WERI-Rb-1 (cell line): Measurements from ENCODE around the gene HBZ.

Experiments used
- DNase-seq: peaks from one replicate; pipeline ENCODE4 v3.0.0-alpha.2; 2020
- H3K27ac ChIP-seq: fragments of 250-450 bp; sonication (Bioruptor Pico); 2 replicates; pipeline ENCODE4 v1.5.1; 2020; ENCODE audit warnings: mild to moderate bottlenecking, moderate library complexity
- H3K27me3 ChIP-seq: fragments of 250-450 bp; sonication (Bioruptor Pico); 2 replicates; pipeline ENCODE4 v1.5.1; 2021; ENCODE audit warnings: mild to moderate bottlenecking, low read depth, moderate library complexity; ENCODE audit not compliant: insufficient read depth, severe bottlenecking
- H3K36me3 ChIP-seq: fragments of 250-450 bp; sonication (Bioruptor Pico); 2 replicates; pipeline ENCODE4 v1.5.1; 2020; ENCODE audit warnings: mild to moderate bottlenecking, moderate library complexity
- H3K4me3 ChIP-seq: 2 replicates; pipeline ENCODE4 v1.5.1; 2011; ENCODE audit warnings: low read depth, mild to moderate bottlenecking, control low read depth, low read length
- H3K9me3 ChIP-seq: fragments of 250-450 bp; sonication (Bioruptor Pico); 2 replicates; pipeline ENCODE4 v1.5.1; 2021; ENCODE audit warnings: mild to moderate bottlenecking, moderate library complexity; ENCODE audit not compliant: severe bottlenecking
- TF ChIP-seq, protein P1 (sequence below): IDR thresholded peaks from 2 replicates; pipeline ENCODE4 v1.5.1; 2011; ENCODE audit warnings: low read depth, mild to moderate bottlenecking, control low read depth, inconsistent platforms, low read length

The HBZ gene

GRCh38 chr16:112153-112840 is 40.1 kb upstream of the HBZ start:
- Histone ChIP-seq H3K9me3 (no peaks in the 10 kb centered on the region), H3K36me3 (peaks cover 30% of the 10 kb centered on the region), H3K27me3 (no peaks in the 10 kb centered on the region), H3K27ac (no peak overlapping the region), H3K4me3 (no peak overlapping the region)
- no peak for DNase-seq
- TF ChIP-seq, protein P1, sequence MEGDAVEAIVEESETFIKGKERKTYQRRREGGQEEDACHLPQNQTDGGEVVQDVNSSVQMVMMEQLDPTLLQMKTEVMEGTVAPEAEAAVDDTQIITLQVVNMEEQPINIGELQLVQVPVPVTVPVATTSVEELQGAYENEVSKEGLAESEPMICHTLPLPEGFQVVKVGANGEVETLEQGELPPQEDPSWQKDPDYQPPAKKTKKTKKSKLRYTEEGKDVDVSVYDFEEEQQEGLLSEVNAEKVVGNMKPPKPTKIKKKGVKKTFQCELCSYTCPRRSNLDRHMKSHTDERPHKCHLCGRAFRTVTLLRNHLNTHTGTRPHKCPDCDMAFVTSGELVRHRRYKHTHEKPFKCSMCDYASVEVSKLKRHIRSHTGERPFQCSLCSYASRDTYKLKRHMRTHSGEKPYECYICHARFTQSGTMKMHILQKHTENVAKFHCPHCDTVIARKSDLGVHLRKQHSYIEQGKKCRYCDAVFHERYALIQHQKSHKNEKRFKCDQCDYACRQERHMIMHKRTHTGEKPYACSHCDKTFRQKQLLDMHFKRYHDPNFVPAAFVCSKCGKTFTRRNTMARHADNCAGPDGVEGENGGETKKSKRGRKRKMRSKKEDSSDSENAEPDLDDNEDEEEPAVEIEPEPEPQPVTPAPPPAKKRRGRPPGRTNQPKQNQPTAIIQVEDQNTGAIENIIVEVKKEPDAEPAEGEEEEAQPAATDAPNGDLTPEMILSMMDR: no peak

DNA sequence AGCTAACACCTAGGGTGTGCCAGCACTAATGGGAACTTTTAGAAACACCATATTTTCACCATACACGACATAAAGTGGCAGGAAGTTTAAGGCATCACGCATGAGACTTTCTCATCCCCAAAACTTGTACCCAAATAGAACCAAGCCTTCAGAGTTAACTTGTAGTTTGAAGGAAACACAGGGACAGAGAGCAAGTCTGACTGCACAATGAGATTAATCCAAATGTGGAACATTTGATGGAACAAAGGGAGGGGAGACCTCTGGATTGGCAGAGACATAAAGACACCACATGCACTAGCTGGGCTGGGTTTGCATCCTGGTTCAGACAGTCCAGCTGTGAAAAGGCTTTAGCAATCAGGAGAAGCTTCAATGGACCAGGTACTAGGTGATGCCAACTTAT is 38.1 kb upstream of the HBZ start:
- DNase-seq: no peak
- TF ChIP-seq, protein P1: no peak
- H3K36me3 ChIP-seq: peaks cover 32% of the 10 kb centered on the region
- H3K27ac ChIP-seq: no peak overlapping the region
- H3K27me3 ChIP-seq: no peaks in the 10 kb centered on the region
- H3K9me3 ChIP-seq: no peaks in the 10 kb centered on the region
- no peak overlapping the region for H3K4me3 ChIP-seq

- Histone ChIP-seq H3K4me3 (no peak overlapping the region), H3K36me3 (peaks cover 18% of the 10 kb centered on the region)
- TF ChIP-seq, protein P1: no peak
These were observed 36.4 kb upstream of the HBZ start for GRCh38 chr16:116015-116414.

GRCh38 chr16:117379-118365 is 34.8 kb upstream of the HBZ start:
- Histone ChIP-seq H3K4me3 (no peak overlapping the region), H3K27ac (no peak overlapping the region), H3K36me3 (peaks cover 10% of the 10 kb centered on the region), H3K27me3 (no peaks in the 10 kb centered on the region), H3K9me3 (no peaks in the 10 kb centered on the region)
- TF ChIP-seq, protein P1: peak; percentile 89
- peak; percentile 75 for DNase-seq

More at GRCh38 chr16:116015-116414, 36.4 kb upstream of the HBZ start:
- Histone ChIP-seq H3K9me3 (no peaks in the 10 kb centered on the region), H3K27me3 (no peaks in the 10 kb centered on the region), H3K27ac (no peak overlapping the region)
- DNase-seq: no peak

DNA sequence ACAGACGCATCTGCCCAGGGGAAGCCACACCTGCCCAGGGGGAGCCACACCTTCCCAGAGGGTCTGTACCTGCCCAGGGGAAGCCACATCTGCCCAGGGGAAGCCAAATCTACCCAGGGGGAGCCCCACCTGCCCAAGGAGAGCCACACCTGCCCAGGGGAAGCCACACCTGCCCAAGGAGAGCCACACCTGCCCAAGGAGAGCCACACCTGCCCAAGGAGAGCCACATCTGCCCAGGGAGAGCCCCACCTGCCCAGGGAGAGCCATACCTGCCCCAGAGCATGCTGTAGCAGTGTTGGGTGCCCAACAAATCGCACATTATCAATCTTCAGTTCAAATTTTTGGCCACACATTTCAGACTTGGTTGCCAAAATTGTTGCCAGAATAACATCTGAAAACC is 33.6 kb upstream of the HBZ start:
- Histone ChIP-seq H3K27me3 (no peaks in the 10 kb centered on the region), H3K4me3 (no peak overlapping the region), H3K27ac (no peak overlapping the region), H3K9me3 (no peaks in the 10 kb centered on the region), H3K36me3 (peaks cover 10% of the 10 kb centered on the region)
- TF ChIP-seq, protein P1: no peak
- DNase-seq: no peak
